Measurements from ENCODE around the gene ACSF3. TPM values are rescaled to one million over a fixed set of nuclear protein-coding genes. Genes with fewer than 3 reads are reported as not detected.

Gene ACSF3
- total RNA-seq, 1 donor from 2014 or later: 14.5 TPM

- Mint-ChIP-seq H3K9me3 (no peaks in the 10 kb centered on the region), H3K27me3 (ENCODE audit: insufficient read depth, low read depth) (peaks cover 3% of the 10 kb centered on the region), H3K27ac (no peak overlapping the region), H3K36me3 (no peaks in the 10 kb centered on the region), H3K4me3 (no peak overlapping the region), H3K4me1 (no peaks in the 10 kb centered on the region)
- Histone ChIP-seq H3K4me2 (no peak overlapping the region), H3K4me3 (no peak overlapping the region), H3K4me1 (peaks cover under 1% of the 10 kb centered on the region), H2AFZ (replicated peaks) (no peak overlapping the region), H4K20me1 (ENCODE audit: low read depth) (no peaks in the 10 kb centered on the region), H3K27me3 (no peaks in the 10 kb centered on the region), H3K9ac (no peak overlapping the region), H3K27ac (no peak overlapping the region), H3K9me3 (ENCODE audit: low read depth) (no peaks in the 10 kb centered on the region), H3K79me2 (ENCODE audit: low read depth) (no peaks in the 10 kb centered on the region), H3F3A (ENCODE audit: low read depth) (no peaks in the 10 kb centered on the region), H3K36me3 (no peaks in the 10 kb centered on the region)
- TF ChIP-seq EZH2phosphoT487 (IDR thresholded peaks at IDR 0.05): no peak
- no peak for TF ChIP-seq CTCF (IDR thresholded peaks at IDR 0.05)
- TF ChIP-seq EZH2 (IDR thresholded peaks at IDR 0.05): no peak
- DNase-seq (ENCODE audit: low spot score): no peak
Observed at GRCh38 chr16:89179148-89179484, 85.5 kb downstream of the ACSF3 start.

DNA sequence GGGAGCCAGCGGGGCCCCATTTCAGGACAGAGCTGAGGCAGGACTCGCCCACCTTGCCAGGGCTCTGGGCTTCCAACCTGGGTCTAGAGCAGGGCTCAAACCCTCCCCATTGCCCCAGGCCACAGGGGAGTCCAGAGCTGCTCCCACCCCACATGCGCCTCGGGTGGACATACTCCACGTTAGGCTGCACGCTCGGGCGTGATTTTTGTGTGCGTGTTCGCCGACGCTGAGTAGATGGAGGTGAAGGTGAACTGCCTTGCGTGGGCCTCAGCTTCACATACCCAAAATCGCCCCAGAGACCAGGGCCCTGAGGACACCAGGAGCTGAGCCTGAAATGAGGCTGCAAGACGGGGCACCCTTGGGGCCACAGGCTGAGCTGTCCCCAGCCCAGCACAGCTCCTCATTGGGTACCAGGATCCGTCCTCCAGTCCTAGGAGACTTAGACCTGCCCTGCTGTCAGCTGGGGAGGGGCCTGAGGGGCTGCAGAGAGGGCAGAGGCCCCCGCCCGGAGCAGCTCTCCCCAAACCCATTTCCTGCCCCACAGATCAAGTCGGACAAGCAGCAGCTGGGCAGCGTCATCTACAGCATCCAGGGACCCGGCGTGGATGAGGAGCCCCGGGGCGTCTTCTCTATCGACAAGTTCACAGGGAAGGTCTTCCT is 86.1 kb downstream of the ACSF3 start:
- H3K4me3 Mint-ChIP-seq: no peak overlapping the region
- no peak overlapping the region for H3K4me2 ChIP-seq
- no peaks in the 10 kb centered on the region for H3K9me3 Mint-ChIP-seq
- no peaks in the 10 kb centered on the region for H3K36me3 ChIP-seq
- no peaks in the 10 kb centered on the region for H3K79me2 ChIP-seq (ENCODE audit: low read depth)
- H3F3A ChIP-seq (ENCODE audit: low read depth): no peaks in the 10 kb centered on the region
- no peaks in the 10 kb centered on the region for H3K4me1 Mint-ChIP-seq
- H3K27me3 ChIP-seq: no peaks in the 10 kb centered on the region
- TF ChIP-seq EZH2phosphoT487 (IDR thresholded peaks at IDR 0.05): no peak
- TF ChIP-seq CTCF (IDR thresholded peaks at IDR 0.05): no peak
- no peak for TF ChIP-seq EZH2 (IDR thresholded peaks at IDR 0.05)
- no peaks in the 10 kb centered on the region for H3K36me3 Mint-ChIP-seq
- no peak for DNase-seq (ENCODE audit: low spot score)
- H3K4me1 ChIP-seq: no peaks in the 10 kb centered on the region
- no peak overlapping the region for H3K27ac ChIP-seq
- no peak overlapping the region for H3K4me3 ChIP-seq
- no peak overlapping the region for H3K9ac ChIP-seq
- H3K27me3 Mint-ChIP-seq (ENCODE audit: insufficient read depth, low read depth): peaks cover 4% of the 10 kb centered on the region
- no peak overlapping the region for H3K27ac Mint-ChIP-seq
- no peak overlapping the region for H2AFZ ChIP-seq (replicated peaks)
- H4K20me1 ChIP-seq (ENCODE audit: low read depth): no peaks in the 10 kb centered on the region
- H3K9me3 ChIP-seq (ENCODE audit: low read depth): no peaks in the 10 kb centered on the region

- H3K9me3 ChIP-seq (ENCODE audit: low read depth): no peaks in the 10 kb centered on the region
- no peak for DNase-seq (ENCODE audit: low spot score)
- H3K27me3 ChIP-seq: peaks cover 4% of the 10 kb centered on the region
- H3K27ac Mint-ChIP-seq: no peak overlapping the region
- H3K27ac ChIP-seq: no peak overlapping the region
- no peaks in the 10 kb centered on the region for H4K20me1 ChIP-seq (ENCODE audit: low read depth)
- no peak overlapping the region for H3K4me2 ChIP-seq
- no peaks in the 10 kb centered on the region for H3K4me1 Mint-ChIP-seq
- no peaks in the 10 kb centered on the region for H3K4me1 ChIP-seq
- H3K27me3 Mint-ChIP-seq (ENCODE audit: insufficient read depth, low read depth): peaks cover 8% of the 10 kb centered on the region
- TF ChIP-seq EZH2 (IDR thresholded peaks at IDR 0.05) (no peak), CTCF (IDR thresholded peaks at IDR 0.05) (no peak), EZH2phosphoT487 (IDR thresholded peaks at IDR 0.05) (no peak)
- H3K9me3 Mint-ChIP-seq: no peaks in the 10 kb centered on the region
- no peak overlapping the region for H2AFZ ChIP-seq (replicated peaks)
- H3K79me2 ChIP-seq (ENCODE audit: low read depth): no peaks in the 10 kb centered on the region
- H3K4me3 Mint-ChIP-seq: no peak overlapping the region
- no peak overlapping the region for H3K4me3 ChIP-seq
- H3K36me3 Mint-ChIP-seq: no peaks in the 10 kb centered on the region
- peaks cover 22% of the 10 kb centered on the region for H3F3A ChIP-seq (ENCODE audit: low read depth)
- H3K36me3 ChIP-seq: no peaks in the 10 kb centered on the region
- H3K9ac ChIP-seq: no peak overlapping the region
Observed at GRCh38 chr16:89183463-89183862, 89.8 kb downstream of the ACSF3 start.

Measured in neural progenitor cell (in vitro differentiated cells).